Measurements from ENCODE around the gene TFAM. TPM values are rescaled to one million over a fixed set of nuclear protein-coding genes. Genes with fewer than 3 reads are reported as not detected.

TFAM gene
- total RNA-seq, 4 donors from 2014 or later = 11.8 to 48.6 (median 25.9) TPM

DNA sequence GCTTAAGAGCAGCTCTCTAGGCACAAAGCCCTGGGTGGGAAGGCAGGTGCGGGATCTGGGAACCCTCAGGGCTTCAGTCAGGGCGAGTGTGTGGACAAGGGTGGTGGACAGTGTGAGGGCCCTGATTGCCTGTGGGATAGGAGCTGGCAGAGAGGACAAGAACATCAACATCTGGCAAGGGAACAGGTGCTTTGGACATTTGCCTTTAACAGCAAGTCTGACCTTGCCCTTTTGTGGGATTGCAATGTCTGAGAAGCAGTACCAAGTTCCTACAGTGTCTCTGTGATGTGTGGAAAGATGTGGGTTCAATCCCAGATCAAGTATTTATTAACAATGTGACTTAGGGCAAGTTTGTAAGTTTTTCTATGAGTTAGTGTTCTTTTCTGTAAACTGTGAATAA lies 46.7 kb downstream of the TFAM start:
- H3K9me3 ChIP-seq = no peaks in the 10 kb centered on the region
- TF ChIP-seq POLR2A (IDR thresholded peaks at IDR 0.05) = no peak
- TF ChIP-seq, protein P1, sequence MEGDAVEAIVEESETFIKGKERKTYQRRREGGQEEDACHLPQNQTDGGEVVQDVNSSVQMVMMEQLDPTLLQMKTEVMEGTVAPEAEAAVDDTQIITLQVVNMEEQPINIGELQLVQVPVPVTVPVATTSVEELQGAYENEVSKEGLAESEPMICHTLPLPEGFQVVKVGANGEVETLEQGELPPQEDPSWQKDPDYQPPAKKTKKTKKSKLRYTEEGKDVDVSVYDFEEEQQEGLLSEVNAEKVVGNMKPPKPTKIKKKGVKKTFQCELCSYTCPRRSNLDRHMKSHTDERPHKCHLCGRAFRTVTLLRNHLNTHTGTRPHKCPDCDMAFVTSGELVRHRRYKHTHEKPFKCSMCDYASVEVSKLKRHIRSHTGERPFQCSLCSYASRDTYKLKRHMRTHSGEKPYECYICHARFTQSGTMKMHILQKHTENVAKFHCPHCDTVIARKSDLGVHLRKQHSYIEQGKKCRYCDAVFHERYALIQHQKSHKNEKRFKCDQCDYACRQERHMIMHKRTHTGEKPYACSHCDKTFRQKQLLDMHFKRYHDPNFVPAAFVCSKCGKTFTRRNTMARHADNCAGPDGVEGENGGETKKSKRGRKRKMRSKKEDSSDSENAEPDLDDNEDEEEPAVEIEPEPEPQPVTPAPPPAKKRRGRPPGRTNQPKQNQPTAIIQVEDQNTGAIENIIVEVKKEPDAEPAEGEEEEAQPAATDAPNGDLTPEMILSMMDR (IDR thresholded peaks at IDR 0.05) = no peak
- H3K27me3 ChIP-seq = no peaks in the 10 kb centered on the region
- H3K4me3 ChIP-seq = no peak overlapping the region
- no peaks in the 10 kb centered on the region for H3K4me1 ChIP-seq
- no peaks in the 10 kb centered on the region for H3K36me3 ChIP-seq
- intact Hi-C loops (cut with DNase I; ENCODE audit: low total_unique reads) = no loop called here
- no peak overlapping the region for H3K27ac ChIP-seq
- no peak for DNase-seq

DNA sequence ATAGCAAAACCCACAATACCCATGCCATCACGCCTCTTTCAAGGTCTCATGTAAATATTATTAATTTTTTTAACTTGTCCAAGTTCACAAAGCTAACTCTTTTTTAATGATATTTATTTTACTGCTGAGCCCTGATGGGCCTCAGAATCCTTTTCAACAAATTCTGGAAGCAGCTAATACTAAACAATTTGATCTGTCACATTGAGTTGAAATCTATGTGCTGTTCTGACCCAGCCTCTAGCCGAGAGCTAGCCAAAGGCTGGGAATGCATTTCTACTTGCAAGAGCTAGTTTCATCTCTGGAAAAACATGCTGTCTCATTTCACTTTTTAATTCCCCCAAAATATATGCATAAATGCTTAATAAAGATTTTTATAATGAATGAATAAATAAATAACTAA lies 47.9 kb downstream of the TFAM start:
- intact Hi-C loops (cut with DNase I; ENCODE audit: low total_unique reads) = no loop called here
- TF ChIP-seq, protein P1 (IDR thresholded peaks at IDR 0.05) = no peak
- TF ChIP-seq POLR2A (IDR thresholded peaks at IDR 0.05) = no peak
- no peaks in the 10 kb centered on the region for H3K9me3 ChIP-seq

GRCh38 chr10:58433571-58433970 lies 48.4 kb downstream of the TFAM start:
- no peaks in the 10 kb centered on the region for H3K4me1 ChIP-seq
- no peaks in the 10 kb centered on the region for H3K36me3 ChIP-seq
- H3K9me3 ChIP-seq = no peaks in the 10 kb centered on the region
- TF ChIP-seq, protein P1 (IDR thresholded peaks at IDR 0.05) = no peak
- TF ChIP-seq POLR2A (IDR thresholded peaks at IDR 0.05) = no peak
- H3K27ac ChIP-seq = no peak overlapping the region
- no peak overlapping the region for H3K4me3 ChIP-seq
- no peaks in the 10 kb centered on the region for H3K27me3 ChIP-seq
- intact Hi-C loops (cut with DNase I; ENCODE audit: low total_unique reads) = no loop called here
- DNase-seq = no peak

More for the DNA sequence above, 47.9 kb downstream of the TFAM start:
- Histone ChIP-seq H3K36me3 (no peaks in the 10 kb centered on the region), H3K4me1 (no peaks in the 10 kb centered on the region), H3K4me3 (no peak overlapping the region), H3K27ac (no peak overlapping the region), H3K27me3 (no peaks in the 10 kb centered on the region)
- no peak for DNase-seq

DNA sequence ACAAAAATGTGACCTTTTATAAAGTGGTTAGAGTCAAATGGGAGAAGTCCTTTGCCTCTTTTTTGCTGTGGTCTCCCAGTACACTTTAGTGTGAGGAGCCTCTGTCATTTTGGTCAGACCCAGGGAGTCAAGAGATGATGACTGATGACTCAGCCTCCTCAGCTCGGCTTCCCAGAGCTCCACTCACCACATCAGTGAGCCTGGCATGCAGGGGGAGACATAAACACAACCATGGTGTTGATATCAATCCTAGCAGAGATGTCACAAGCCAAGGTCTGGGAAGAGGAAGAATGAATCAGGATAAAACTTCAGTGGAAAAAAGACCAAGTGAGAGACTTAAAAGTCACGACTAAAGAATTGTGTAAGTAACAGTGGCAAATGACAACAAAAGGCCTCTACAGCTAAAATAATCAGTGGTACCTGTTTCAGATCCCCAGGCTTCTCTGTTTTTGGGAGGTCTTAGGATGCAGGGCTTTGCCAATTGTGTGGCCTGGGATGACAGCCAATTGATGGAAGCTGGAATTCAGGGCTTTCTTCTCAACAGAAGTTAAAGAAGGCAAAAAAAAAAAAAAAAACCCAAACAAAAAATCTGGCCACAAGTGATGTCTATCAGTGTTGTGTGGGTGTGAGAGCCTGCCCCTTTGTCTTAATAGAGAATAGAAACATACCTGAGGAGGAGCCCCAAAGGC lies 50.2 kb downstream of the TFAM start:
- no peak for TF ChIP-seq POLR2A (IDR thresholded peaks at IDR 0.05)
- TF ChIP-seq, protein P1 (IDR thresholded peaks at IDR 0.05) = no peak
- Histone ChIP-seq H3K9me3 (no peaks in the 10 kb centered on the region), H3K4me3 (no peak overlapping the region), H3K27ac (no peak overlapping the region), H3K36me3 (no peaks in the 10 kb centered on the region), H3K4me1 (no peaks in the 10 kb centered on the region), H3K27me3 (no peaks in the 10 kb centered on the region)
- no peak for DNase-seq
- intact Hi-C loops (cut with DNase I; ENCODE audit: low total_unique reads) = no loop called here

DNA sequence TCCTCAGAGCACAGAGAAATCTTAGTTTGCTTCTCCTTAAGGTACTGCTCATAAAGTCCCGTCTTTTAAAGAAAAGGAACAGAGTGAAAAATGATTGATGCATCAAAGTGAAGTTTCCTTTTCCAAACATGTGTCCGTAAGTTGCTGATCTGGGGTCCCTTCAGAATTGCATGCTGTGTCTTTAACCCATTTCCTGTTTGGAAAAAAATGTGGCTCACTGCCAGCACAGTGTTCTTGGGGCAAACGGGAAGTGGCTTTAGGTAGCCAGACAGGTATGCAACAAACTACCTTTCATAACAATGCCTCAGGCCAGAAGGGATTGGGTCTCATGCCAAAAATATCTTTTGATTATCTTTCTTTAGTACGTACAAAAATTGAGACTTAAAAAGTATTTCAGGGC lies 50.9 kb downstream of the TFAM start:
- Histone ChIP-seq H3K4me3 (no peak overlapping the region), H3K27me3 (no peaks in the 10 kb centered on the region), H3K9me3 (no peaks in the 10 kb centered on the region), H3K36me3 (no peaks in the 10 kb centered on the region), H3K4me1 (no peaks in the 10 kb centered on the region), H3K27ac (no peak overlapping the region)
- TF ChIP-seq, protein P1 (IDR thresholded peaks at IDR 0.05) = no peak
- no peak for TF ChIP-seq POLR2A (IDR thresholded peaks at IDR 0.05)
- intact Hi-C loops (cut with DNase I; ENCODE audit: low total_unique reads) = no loop called here
- no peak for DNase-seq

All from uterus (tissue), 4 donors.